Measurements from ENCODE around the gene GINM1.

DNA sequence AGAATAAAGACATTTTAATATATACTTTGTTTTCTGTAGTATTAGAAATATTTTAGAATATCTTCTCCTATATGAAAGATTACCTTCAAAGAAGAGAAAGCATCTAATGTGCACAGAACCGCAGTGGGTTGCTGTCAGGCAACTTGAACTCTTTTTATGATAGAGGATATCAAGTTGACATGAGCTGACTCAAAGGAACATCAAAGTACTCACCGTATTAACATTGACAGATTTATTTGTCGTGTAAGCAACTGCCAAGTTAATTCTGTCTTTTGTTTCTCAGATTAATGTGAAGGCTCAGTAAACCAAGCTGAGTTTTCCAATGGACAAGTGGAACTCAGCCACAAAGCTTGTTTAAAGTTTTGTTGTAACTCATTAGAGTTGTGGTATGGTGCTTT lies 2.2 kb upstream of the GINM1 start:
- TF ChIP-seq, protein P1, sequence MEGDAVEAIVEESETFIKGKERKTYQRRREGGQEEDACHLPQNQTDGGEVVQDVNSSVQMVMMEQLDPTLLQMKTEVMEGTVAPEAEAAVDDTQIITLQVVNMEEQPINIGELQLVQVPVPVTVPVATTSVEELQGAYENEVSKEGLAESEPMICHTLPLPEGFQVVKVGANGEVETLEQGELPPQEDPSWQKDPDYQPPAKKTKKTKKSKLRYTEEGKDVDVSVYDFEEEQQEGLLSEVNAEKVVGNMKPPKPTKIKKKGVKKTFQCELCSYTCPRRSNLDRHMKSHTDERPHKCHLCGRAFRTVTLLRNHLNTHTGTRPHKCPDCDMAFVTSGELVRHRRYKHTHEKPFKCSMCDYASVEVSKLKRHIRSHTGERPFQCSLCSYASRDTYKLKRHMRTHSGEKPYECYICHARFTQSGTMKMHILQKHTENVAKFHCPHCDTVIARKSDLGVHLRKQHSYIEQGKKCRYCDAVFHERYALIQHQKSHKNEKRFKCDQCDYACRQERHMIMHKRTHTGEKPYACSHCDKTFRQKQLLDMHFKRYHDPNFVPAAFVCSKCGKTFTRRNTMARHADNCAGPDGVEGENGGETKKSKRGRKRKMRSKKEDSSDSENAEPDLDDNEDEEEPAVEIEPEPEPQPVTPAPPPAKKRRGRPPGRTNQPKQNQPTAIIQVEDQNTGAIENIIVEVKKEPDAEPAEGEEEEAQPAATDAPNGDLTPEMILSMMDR (IDR thresholded peaks at IDR 0.05; ENCODE audit: insufficient read depth, low read depth, low read length) = no peak
- TF ChIP-seq EZH2 (IDR thresholded peaks at IDR 0.05; ENCODE audit: insufficient read depth, low read length) = no peak

Data from astrocyte (in vitro differentiated cells and primary cell).